SK-N-SH treated with all-trans-retinoic acid at 6 μM for 48 hours (cell line): ENCODE data around the gene PKMYT1.

Source experiments
- ATAC-seq: fragments of 200-7000 bp; cut with Tn5 transposase; 3 replicates; pipeline ENCODE4 v1.9.1; 2020; ENCODE audit warnings: mild to moderate bottlenecking, moderate library complexity
- ARNTL ChIP-seq: fragments of 450-650 bp; formaldehyde crosslinking; IDR thresholded peaks from 2 replicates; pipeline ENCODE4 v1.5.0; 2020; ENCODE audit warnings: low read depth, mild to moderate bottlenecking, moderate library complexity, borderline replicate concordance
- BACH2 ChIP-seq: fragments of 250-450 bp; sonication (Bioruptor Pico); IDR thresholded peaks from 2 replicates; pipeline ENCODE4 v1.9.0; 2021; ENCODE audit warnings: mild to moderate bottlenecking, borderline replicate concordance
- ESRRG ChIP-seq: fragments of 250-450 bp; sonication (Bioruptor Pico); IDR thresholded peaks from 2 replicates; pipeline ENCODE4 v1.6.1; 2021; ENCODE audit warnings: mild to moderate bottlenecking
- GLIS3 ChIP-seq: fragments of 250-450 bp; sonication (Bioruptor Pico); IDR thresholded peaks from 2 replicates; pipeline ENCODE4 v1.5.0; 2020; ENCODE audit warnings: mild to moderate bottlenecking, moderate library complexity
- ISL1 ChIP-seq: fragments of 250-450 bp; sonication (Bioruptor Pico); IDR thresholded peaks from 2 replicates; pipeline ENCODE4 v2.1.2; 2022; ENCODE audit warnings: mild to moderate bottlenecking, moderate library complexity
- OSR1 ChIP-seq: fragments of 250-450 bp; sonication (Bioruptor Pico); IDR thresholded peaks from 2 replicates; pipeline ENCODE4 v1.8.0; 2022; ENCODE audit warnings: moderate library complexity, mild to moderate bottlenecking, inconsistent platforms
- PATZ1 ChIP-seq: fragments of 250-450 bp; sonication (Bioruptor Pico); IDR thresholded peaks from 2 replicates; pipeline ENCODE4 v1.8.0; 2020; ENCODE audit warnings: mild to moderate bottlenecking, moderate library complexity, borderline replicate concordance
- PPARA ChIP-seq: fragments of 250-450 bp; sonication (Bioruptor Pico); IDR thresholded peaks from 2 replicates; pipeline ENCODE4 v1.5.0; 2020; ENCODE audit warnings: mild to moderate bottlenecking, borderline replicate concordance
- RARB ChIP-seq: fragments of 250-450 bp; sonication (Bioruptor Pico); IDR thresholded peaks from 2 replicates; pipeline ENCODE4 v1.8.0; 2021; ENCODE audit warnings: mild to moderate bottlenecking, moderate library complexity
- SNAI2 ChIP-seq: fragments of 250-450 bp; sonication (Bioruptor Pico); IDR thresholded peaks from 2 replicates; pipeline ENCODE4 v1.5.0; 2020; ENCODE audit warnings: mild to moderate bottlenecking, moderate library complexity
- TCF4 ChIP-seq: fragments of 250-450 bp; sonication (Bioruptor Pico); IDR thresholded peaks from 2 replicates; pipeline ENCODE4 v1.8.0; 2021; ENCODE audit warnings: mild to moderate bottlenecking, moderate library complexity, borderline replicate concordance
- TOX ChIP-seq: fragments of 250-450 bp; sonication (Bioruptor Pico); IDR thresholded peaks from 2 replicates; pipeline ENCODE4 v1.8.0; 2021; ENCODE audit warnings: mild to moderate bottlenecking, moderate library complexity, borderline replicate concordance
- ZC3H10 ChIP-seq: fragments of 250-450 bp; sonication (Bioruptor Pico); IDR thresholded peaks from 2 replicates; pipeline ENCODE4 v1.5.1; 2021; ENCODE audit warnings: mild to moderate bottlenecking, moderate library complexity
- ZFP3 ChIP-seq: fragments of 250-450 bp; sonication (Bioruptor Pico); IDR thresholded peaks from 2 replicates; pipeline ENCODE4 v1.5.0; 2020; ENCODE audit warnings: mild to moderate bottlenecking, moderate library complexity
- ZFP30 ChIP-seq: fragments of 450-650 bp; formaldehyde crosslinking; IDR thresholded peaks from 2 replicates; pipeline ENCODE4 v1.5.0; 2022; ENCODE audit warnings: mild to moderate bottlenecking, moderate library complexity
- ZNF565 ChIP-seq: fragments of 450-650 bp; formaldehyde crosslinking; conservative IDR thresholded peaks from 2 replicates; pipeline ENCODE4 v1.5.0; 2020; ENCODE audit warnings: low read depth, mild to moderate bottlenecking, moderate library complexity
- ZNF70 ChIP-seq: fragments of 450-650 bp; formaldehyde crosslinking; IDR thresholded peaks from 2 replicates; pipeline ENCODE4 v1.5.0; 2020; ENCODE audit warnings: mild to moderate bottlenecking, moderate library complexity
- ZNF8 ChIP-seq: fragments of 450-650 bp; formaldehyde crosslinking; IDR thresholded peaks from 2 replicates; pipeline ENCODE4 v1.5.0; 2020; ENCODE audit warnings: mild to moderate bottlenecking, moderate library complexity
- TF ChIP-seq, protein P1 (sequence below): fragments of 250-450 bp; sonication (Bioruptor Pico); IDR thresholded peaks from 2 replicates; pipeline ENCODE4 v1.8.0; 2021; ENCODE audit warnings: low read depth, mild to moderate bottlenecking, moderate library complexity, borderline replicate concordance
- TF ChIP-seq, protein P2 (sequence below): fragments of 250-450 bp; sonication (Bioruptor Pico); IDR thresholded peaks from 2 replicates; pipeline ENCODE4 v1.5.1; 2021; ENCODE audit warnings: mild to moderate bottlenecking, moderate library complexity

The PKMYT1 gene

GRCh38 chr16:2976201-2976600 lies 4.0 kb downstream of the PKMYT1 start:
- TF ChIP-seq PPARA (CRISPR knock-in tag), result no peak
- no peak for TF ChIP-seq ZFP3 (CRISPR knock-in tag)
- TF ChIP-seq ZNF565 (CRISPR knock-in tag), result no peak
- no peak for ATAC-seq

DNA sequence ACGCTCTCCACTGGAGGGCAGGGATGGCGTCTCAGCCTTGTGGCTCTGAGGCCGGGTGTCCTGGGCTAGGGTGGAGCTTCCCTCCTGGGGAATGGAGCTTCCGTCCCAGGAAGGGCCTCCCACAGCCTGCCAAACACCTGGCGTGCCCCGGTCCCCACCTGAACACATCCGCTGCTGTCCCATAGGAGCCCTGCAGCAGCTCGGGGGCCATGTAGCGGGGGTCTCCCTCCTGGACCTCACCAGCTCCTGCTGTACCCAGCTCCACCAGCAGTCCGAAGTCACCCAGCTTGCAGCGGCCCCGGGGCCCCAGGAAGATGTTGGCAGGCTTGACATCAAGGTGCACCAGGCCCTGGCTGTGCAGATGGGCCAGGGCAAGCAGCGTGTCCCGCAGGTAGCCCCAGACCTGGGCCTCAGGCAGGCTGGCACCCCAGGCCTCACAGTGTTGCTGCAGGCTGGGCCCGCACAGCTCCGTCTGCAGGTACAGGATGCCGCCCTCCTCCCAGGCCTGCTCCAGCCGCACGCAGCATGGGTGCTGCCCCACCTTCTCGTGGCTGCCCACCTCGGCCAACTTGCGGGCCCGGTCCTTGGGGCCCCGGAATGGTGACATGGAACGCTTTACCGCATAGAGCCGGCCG lies 5.0 kb downstream of the PKMYT1 start:
- no peak for ATAC-seq
- TF ChIP-seq PATZ1 (CRISPR knock-in tag) (no peak), GLIS3 (CRISPR knock-in tag) (no peak), TCF4 (CRISPR knock-in tag) (no peak), ARNTL (no peak), ZFP30 (CRISPR knock-in tag) (no peak)
- TF ChIP-seq, protein P1, sequence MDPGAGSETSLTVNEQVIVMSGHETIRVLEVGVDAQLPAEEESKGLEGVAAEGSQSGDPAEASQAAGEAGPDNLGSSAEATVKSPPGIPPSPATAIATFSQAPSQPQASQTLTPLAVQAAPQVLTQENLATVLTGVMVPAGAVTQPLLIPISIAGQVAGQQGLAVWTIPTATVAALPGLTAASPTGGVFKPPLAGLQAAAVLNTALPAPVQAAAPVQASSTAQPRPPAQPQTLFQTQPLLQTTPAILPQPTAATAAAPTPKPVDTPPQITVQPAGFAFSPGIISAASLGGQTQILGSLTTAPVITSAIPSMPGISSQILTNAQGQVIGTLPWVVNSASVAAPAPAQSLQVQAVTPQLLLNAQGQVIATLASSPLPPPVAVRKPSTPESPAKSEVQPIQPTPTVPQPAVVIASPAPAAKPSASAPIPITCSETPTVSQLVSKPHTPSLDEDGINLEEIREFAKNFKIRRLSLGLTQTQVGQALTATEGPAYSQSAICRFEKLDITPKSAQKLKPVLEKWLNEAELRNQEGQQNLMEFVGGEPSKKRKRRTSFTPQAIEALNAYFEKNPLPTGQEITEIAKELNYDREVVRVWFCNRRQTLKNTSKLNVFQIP (CRISPR knock-in tag), result no peak
- TF ChIP-seq, all 23 proteins: peak for 0

DNA sequence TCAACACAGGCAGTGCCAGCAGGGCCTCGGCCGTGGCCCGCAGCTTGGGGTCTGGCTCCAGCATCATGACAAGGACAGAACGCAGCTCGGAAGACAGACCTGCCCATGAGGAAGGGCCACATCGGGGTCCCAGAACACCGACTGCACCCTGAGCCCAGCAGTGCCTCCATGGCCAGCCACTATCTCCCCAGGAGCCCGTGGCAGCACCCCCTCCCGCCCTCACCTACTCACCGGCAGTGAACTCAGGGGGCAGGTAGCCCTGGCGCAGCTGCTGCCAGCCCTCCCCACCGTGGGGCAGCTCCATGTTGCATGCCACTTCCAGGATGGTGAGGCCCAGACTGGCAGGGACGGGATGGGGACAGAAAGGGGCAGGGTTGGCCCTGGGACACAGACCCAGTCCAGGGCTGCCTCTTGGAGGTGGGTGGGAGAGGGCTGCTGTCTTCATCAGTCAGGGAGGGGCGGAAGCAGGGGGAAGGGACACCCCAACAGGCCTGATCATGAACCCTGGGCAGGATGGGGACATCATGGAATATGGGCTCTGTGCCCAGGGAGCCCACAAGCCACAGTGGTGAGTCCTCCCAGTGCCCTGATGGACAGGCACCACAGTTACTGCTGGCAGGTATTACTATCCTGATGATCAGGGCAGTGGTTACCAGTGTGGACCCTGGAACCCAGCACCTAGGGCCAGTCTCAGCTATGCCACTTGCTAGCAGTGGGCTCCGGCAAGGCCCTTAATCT lies 5.8 kb downstream of the PKMYT1 start:
- TF ChIP-seq ZC3H10, result no peak
- TF ChIP-seq ZNF565 (CRISPR knock-in tag), result no peak
- TF ChIP-seq TCF4 (CRISPR knock-in tag), result no peak
- no peak for TF ChIP-seq BACH2
- TF ChIP-seq GLIS3 (CRISPR knock-in tag), result no peak
- TF ChIP-seq OSR1 (CRISPR knock-in tag), result no peak
- TF ChIP-seq, protein P2, sequence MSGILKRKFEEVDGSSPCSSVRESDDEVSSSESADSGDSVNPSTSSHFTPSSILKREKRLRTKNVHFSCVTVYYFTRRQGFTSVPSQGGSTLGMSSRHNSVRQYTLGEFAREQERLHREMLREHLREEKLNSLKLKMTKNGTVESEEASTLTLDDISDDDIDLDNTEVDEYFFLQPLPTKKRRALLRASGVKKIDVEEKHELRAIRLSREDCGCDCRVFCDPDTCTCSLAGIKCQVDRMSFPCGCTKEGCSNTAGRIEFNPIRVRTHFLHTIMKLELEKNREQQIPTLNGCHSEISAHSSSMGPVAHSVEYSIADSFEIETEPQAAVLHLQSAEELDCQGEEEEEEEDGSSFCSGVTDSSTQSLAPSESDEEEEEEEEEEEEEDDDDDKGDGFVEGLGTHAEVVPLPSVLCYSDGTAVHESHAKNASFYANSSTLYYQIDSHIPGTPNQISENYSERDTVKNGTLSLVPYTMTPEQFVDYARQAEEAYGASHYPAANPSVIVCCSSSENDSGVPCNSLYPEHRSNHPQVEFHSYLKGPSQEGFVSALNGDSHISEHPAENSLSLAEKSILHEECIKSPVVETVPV, result no peak
- TF ChIP-seq PATZ1 (CRISPR knock-in tag), result no peak
- no peak for TF ChIP-seq PPARA (CRISPR knock-in tag)
- no peak for TF ChIP-seq TOX
- no peak for TF ChIP-seq ARNTL
- TF ChIP-seq ISL1, result no peak
- TF ChIP-seq SNAI2 (CRISPR knock-in tag), result no peak
- TF ChIP-seq ZFP30 (CRISPR knock-in tag), result no peak
- TF ChIP-seq ESRRG (CRISPR knock-in tag), result no peak
- TF ChIP-seq RARB (CRISPR knock-in tag), result no peak
- TF ChIP-seq ZNF8, result no peak
- TF ChIP-seq ZNF70, result no peak

DNA sequence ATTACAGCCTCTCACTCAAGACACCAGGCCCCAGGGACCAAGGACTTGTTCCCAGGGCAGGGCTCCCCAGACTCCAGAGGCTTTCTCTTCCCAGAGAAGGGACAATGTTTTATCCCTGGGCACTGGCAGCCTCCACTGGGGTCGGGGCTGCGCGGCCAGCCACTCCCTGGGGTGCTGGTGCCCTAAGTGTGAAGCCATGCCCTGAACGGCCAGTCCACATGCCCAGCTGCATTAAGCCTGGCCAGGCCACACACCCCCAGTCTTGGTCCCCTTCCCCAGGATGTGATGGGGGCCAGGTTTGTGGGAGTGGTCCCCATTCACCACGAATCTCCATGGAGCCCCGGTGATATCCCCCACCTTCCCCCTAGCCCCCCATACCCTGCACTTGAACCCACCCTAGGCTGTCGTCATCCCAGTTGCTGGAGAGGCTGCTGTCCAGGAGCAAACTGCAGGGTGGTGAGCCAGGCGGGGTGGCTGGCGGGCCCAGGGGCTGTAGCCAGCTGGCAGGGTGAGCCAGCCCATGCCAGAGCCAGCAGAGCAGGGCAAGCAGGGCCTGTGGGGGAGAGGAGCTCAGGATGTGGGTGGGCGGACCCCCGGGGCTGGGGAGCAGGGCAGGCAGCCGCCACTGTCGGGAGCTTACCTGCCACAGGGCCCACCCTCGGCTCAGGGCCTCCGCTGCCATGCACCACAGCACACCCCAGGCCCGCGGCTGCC lies 6.5 kb downstream of the PKMYT1 start:
- TF ChIP-seq RARB (CRISPR knock-in tag), result no peak
- TF ChIP-seq GLIS3 (CRISPR knock-in tag), result no peak
- TF ChIP-seq ISL1, result no peak
- no peak for ATAC-seq

More for the DNA sequence above, 5.8 kb downstream of the PKMYT1 start:
- ATAC-seq, result no peak
